Panc1 (cell line): Measurements from ENCODE around the gene APRT. TPM values are rescaled to one million over a fixed set of nuclear protein-coding genes. Genes with fewer than 3 reads are reported as not detected.

Source experiments
- ATAC-seq: fragments of 200-7000 bp; cut with Tn5 transposase; 2 replicates; pipeline ENCODE4 v1.9.1; 2020; ENCODE audit warnings: mild to moderate bottlenecking, moderate library complexity
- BruUV-seq: library from RNA; stranded (reverse); fragments of 400-500 nt; replicated peaks from 2 replicates; lab custom pipeline; 2021; lab: Mats Ljungman, UMichigan
- CTCF ChIA-PET: fragments of 300-600 bp; sonication (Branson Sonifier 250); formaldehyde crosslinking; loops from one replicate; lab custom pipeline; 2022; ENCODE audit warnings: antibody characterized with exemption; lab: Charles Lee
- POLR2A ChIA-PET: fragments of 300-600 bp; sonication (Branson Sonifier 250); formaldehyde crosslinking; loops from one replicate; lab custom pipeline; 2022; ENCODE audit warnings: antibody characterized with exemption; lab: Charles Lee
- DNase-seq: peaks from one replicate; pipeline ENCODE4 v3.0.0-alpha.2; 2010; ENCODE audit warnings: low read depth, low spot score
- H3K27ac ChIP-seq: 2 replicates; pipeline ENCODE4 v1.5.1; 2011; ENCODE audit warnings: mild to moderate bottlenecking, low read length, inconsistent platforms
- H3K27me3 ChIP-seq: fragments of 200-500 bp; sonication (Bioruptor generic); 2 replicates; pipeline ENCODE4 v1.6.0; 2014; ENCODE audit warnings: low read length, inconsistent platforms; ENCODE audit not compliant: control insufficient read depth, insufficient read depth
- H3K36me3 ChIP-seq: fragments of 200-500 bp; sonication (Bioruptor generic); 2 replicates; pipeline ENCODE4 v1.5.1; 2014; ENCODE audit warnings: inconsistent platforms, mild to moderate bottlenecking, low read length, moderate library complexity; ENCODE audit not compliant: control insufficient read depth, insufficient read depth
- H3K4me1 ChIP-seq: 2 replicates; pipeline ENCODE4 v1.5.1; 2011; ENCODE audit warnings: inconsistent platforms, mild to moderate bottlenecking, low read length, moderate library complexity; ENCODE audit not compliant: control insufficient read depth, insufficient read depth
- H3K4me3 ChIP-seq, 2 experiments: 2 replicates each; pipeline ENCODE4 v1.5.1; 2011 to 2012; ENCODE audit warnings: low read depth in 2 of 2, low read length in 2 of 2, mild to moderate bottlenecking in 2 of 2, inconsistent platforms in 1 of 2, moderate library complexity in 1 of 2
- H3K9me3 ChIP-seq: fragments of 200-500 bp; sonication (Bioruptor generic); 2 replicates; pipeline ENCODE4 v1.5.1; 2014; ENCODE audit warnings: low read depth, mild to moderate bottlenecking, inconsistent platforms, low read length, moderate library complexity; ENCODE audit not compliant: control insufficient read depth, insufficient read depth
- POLR2AphosphoS5 ChIP-seq: IDR thresholded peaks from 2 replicates; pipeline ENCODE4 v1.6.1; 2012; ENCODE audit warnings: mild to moderate bottlenecking, low read depth, low read length, moderate library complexity
- REST ChIP-seq, 2 experiments: IDR thresholded peaks; 2 replicates each; pipeline ENCODE4 v1.6.1; 2011 to 2012; ENCODE audit warnings: low read depth in 2 of 2, control low read depth in 1 of 2, low read length in 1 of 2, mild to moderate bottlenecking in 1 of 2, moderate library complexity in 1 of 2; ENCODE audit not compliant: insufficient read depth in 1 of 2
- SIN3A ChIP-seq: IDR thresholded peaks from 2 replicates; pipeline ENCODE4 v1.6.1; 2012; ENCODE audit warnings: low read depth, mild to moderate bottlenecking, low read length, moderate library complexity, borderline replicate concordance; ENCODE audit not compliant: insufficient read depth
- TCF7L2 ChIP-seq: IDR thresholded peaks from 2 replicates; pipeline ENCODE4 v1.6.1; 2011; ENCODE audit warnings: mild to moderate bottlenecking, low read depth, low read length, inconsistent platforms
- in situ Hi-C: cut with HindIII; loops from 2 replicates; pipeline ENCODE4 v1.10.0; 2016; ENCODE audit warnings: low sequenced_read_pairs, low pct_unique_long_range_greater_than_20kb
- intact Hi-C: fragments of 100-400 bp; cut with micrococcal nuclease; formaldehyde crosslinking; loops from one replicate; pipeline ENCODE4 v1.10.0; 2022; ENCODE audit not compliant: unreplicated experiment
- total RNA-seq: library from RNA; stranded (reverse); gene quantifications from one replicate; pipeline ENCODE4 v1.2.1, GENCODE V29; 2021; ENCODE audit not compliant: unreplicated experiment

The APRT gene
- total RNA-seq, 1 experiment from 2014 or later: 231 TPM

- intact Hi-C loops (no loop called here), in situ Hi-C loops (no loop called here)
- Histone ChIP-seq H3K27me3 (no peaks in the 10 kb centered on the region), H3K4me3 (no peak overlapping the region), H3K4me1 (peaks cover 9% of the 10 kb centered on the region; the same call in 1 of the 2 replicates), H3K27ac (no peak overlapping the region), H3K9me3 (no peaks in the 10 kb centered on the region), H3K36me3 (no peaks in the 10 kb centered on the region)
- DNase-seq: no peak
- BruUV-seq: no TSS peak
- POLR2A ChIA-PET: no interaction called here
- TF ChIP-seq SIN3A (no peak), REST (IDR thresholded peaks at IDR 0.05; ENCODE audit: insufficient read depth in 1 of 2, low read depth in 2 of 2, low read length in 1 of 2) (no peak)
- ATAC-seq: no peak
- CTCF ChIA-PET: no interaction called here
These were observed 39.9 kb upstream of the APRT start for GRCh38 chr16:88851616-88852015.

GRCh38 chr16:88850531-88851199, 38.9 kb upstream of the APRT start:
- CTCF ChIA-PET: no interaction called here
- in situ Hi-C loops: no loop called here
- ATAC-seq: no peak

GRCh38 chr16:88848557-88848956, 36.8 kb upstream of the APRT start:
- Histone ChIP-seq H3K4me1 (no peaks in the 10 kb centered on the region), H3K27me3 (no peaks in the 10 kb centered on the region), H3K9me3 (no peaks in the 10 kb centered on the region), H3K27ac (no peak overlapping the region), H3K4me3 (no peak overlapping the region), H3K36me3 (no peaks in the 10 kb centered on the region)
- in situ Hi-C loops (no loop called here), intact Hi-C loops (no loop called here)
- CTCF ChIA-PET: interaction anchor here (1.0 kb wide), 1 partner anchor 10 kb away, joined by 3 read pairs; no protein-coding TSS in a partner anchor
- ATAC-seq (no peak), DNase-seq (no peak)
- TF ChIP-seq TCF7L2: no peak
- BruUV-seq: no TSS peak
- POLR2A ChIA-PET: no interaction called here

More at GRCh38 chr16:88850531-88851199, 38.9 kb upstream of the APRT start:
- no TSS peak for BruUV-seq
- no peak for DNase-seq
- intact Hi-C loops: no loop called here
- TF ChIP-seq SIN3A (no peak), TCF7L2 (no peak), POLR2AphosphoS5 (no peak)
- Histone ChIP-seq H3K36me3 (no peaks in the 10 kb centered on the region), H3K4me1 (peaks cover 7% of the 10 kb centered on the region; the same call in 1 of the 2 replicates), H3K27ac (no peak overlapping the region), H3K27me3 (no peaks in the 10 kb centered on the region), H3K4me3 (no peak overlapping the region), H3K9me3 (no peaks in the 10 kb centered on the region)
- POLR2A ChIA-PET: no interaction called here
